NB4 (cell line): ENCODE data around the gene RFTN2.

Experiments used
- DNase-seq: peaks from one replicate; pipeline ENCODE4 v3.0.0; 2010; ENCODE audit warnings: low read depth
- H3K4me3 ChIP-seq: one replicate; pipeline ENCODE4 v1.5.1; 2011; ENCODE audit warnings: mild to moderate bottlenecking, low read depth, low read length, moderate library complexity
- MYC ChIP-seq: IDR thresholded peaks from 2 replicates; pipeline ENCODE4 v1.6.1; 2011; ENCODE audit warnings: low read depth, low read length
- POLR2A ChIP-seq: IDR thresholded peaks from 2 replicates; pipeline ENCODE4 v1.6.1; 2011; ENCODE audit warnings: mild to moderate bottlenecking; ENCODE audit not compliant: insufficient read length; ENCODE audit errors: extremely low read depth
- TF ChIP-seq, protein P1 (sequence below): IDR thresholded peaks from one replicate; pipeline ENCODE4 v1.5.1; 2012; ENCODE audit warnings: low read depth, low read length
- TF ChIP-seq, protein P2 (sequence below): IDR thresholded peaks from 2 replicates; pipeline ENCODE4 v1.6.1; 2011; ENCODE audit warnings: low read depth, low read length

The RFTN2 gene

GRCh38 chr2:197604117-197604860 lies 71.1 kb downstream of the RFTN2 start:
- H3K4me3 ChIP-seq = no peak overlapping the region
- TF ChIP-seq MYC = no peak
- TF ChIP-seq, protein P1, sequence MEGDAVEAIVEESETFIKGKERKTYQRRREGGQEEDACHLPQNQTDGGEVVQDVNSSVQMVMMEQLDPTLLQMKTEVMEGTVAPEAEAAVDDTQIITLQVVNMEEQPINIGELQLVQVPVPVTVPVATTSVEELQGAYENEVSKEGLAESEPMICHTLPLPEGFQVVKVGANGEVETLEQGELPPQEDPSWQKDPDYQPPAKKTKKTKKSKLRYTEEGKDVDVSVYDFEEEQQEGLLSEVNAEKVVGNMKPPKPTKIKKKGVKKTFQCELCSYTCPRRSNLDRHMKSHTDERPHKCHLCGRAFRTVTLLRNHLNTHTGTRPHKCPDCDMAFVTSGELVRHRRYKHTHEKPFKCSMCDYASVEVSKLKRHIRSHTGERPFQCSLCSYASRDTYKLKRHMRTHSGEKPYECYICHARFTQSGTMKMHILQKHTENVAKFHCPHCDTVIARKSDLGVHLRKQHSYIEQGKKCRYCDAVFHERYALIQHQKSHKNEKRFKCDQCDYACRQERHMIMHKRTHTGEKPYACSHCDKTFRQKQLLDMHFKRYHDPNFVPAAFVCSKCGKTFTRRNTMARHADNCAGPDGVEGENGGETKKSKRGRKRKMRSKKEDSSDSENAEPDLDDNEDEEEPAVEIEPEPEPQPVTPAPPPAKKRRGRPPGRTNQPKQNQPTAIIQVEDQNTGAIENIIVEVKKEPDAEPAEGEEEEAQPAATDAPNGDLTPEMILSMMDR = no peak
- DNase-seq = no peak

GRCh38 chr2:197601726-197602125 lies 73.7 kb downstream of the RFTN2 start:
- H3K4me3 ChIP-seq = no peak overlapping the region
- TF ChIP-seq MYC (no peak), POLR2A (no peak)
- TF ChIP-seq, protein P1 = no peak
- TF ChIP-seq, protein P2, sequence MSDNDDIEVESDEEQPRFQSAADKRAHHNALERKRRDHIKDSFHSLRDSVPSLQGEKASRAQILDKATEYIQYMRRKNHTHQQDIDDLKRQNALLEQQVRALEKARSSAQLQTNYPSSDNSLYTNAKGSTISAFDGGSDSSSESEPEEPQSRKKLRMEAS = no peak
- no peak for DNase-seq

DNA sequence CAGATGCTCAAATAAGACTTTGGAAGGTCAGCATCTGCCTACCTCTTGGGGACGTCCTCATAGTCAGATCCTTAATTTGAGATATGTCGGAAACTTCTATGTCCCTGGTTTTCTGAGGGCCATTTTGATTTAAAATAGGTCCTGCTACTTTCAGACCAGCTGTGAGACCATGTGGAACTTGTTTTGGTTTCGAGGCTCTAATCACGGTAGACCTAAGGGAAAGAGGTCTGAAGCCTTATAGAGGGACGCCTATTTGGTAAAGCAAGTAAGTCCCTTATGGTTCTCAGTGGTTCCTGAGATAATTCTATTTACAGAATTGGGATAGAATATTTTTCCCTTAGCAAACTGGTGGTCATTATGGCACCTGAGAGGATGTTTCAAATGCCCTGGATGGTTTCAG lies 75.1 kb downstream of the RFTN2 start:
- no peak overlapping the region for H3K4me3 ChIP-seq
- DNase-seq = no peak
- TF ChIP-seq, protein P2 = no peak
- TF ChIP-seq, protein P1 = no peak
- TF ChIP-seq POLR2A (no peak), MYC (no peak)

GRCh38 chr2:197599285-197599965 lies 76.0 kb downstream of the RFTN2 start:
- peak; percentile 84 for DNase-seq
- H3K4me3 ChIP-seq = peak overlapping the region; percentile 17
- TF ChIP-seq, protein P2 = peak; percentile 77
- TF ChIP-seq, protein P1 = peak; percentile 53
- TF ChIP-seq POLR2A (no peak), MYC (peak; percentile 47)

DNA sequence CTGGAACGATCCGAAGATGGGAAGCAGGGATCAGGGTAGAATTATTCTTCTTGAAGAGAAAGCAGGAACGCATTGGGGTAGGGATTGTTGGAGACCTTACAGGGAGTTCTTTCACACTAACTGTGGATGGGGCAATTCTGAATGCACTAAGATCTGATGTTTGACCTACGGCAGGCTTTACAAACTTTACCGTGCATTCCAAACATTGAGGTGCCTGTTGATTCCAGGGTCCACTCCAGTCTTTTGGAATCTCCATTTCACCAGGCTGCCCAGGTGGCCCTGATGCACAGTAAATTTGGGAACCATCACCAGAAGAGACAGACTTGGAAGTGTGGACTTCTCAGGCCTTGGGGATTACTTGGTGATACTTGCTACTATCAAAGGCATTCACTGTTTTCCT lies 76.9 kb downstream of the RFTN2 start:
- TF ChIP-seq POLR2A (no peak), MYC (no peak)
- TF ChIP-seq, protein P2 = no peak
- TF ChIP-seq, protein P1 = no peak
- H3K4me3 ChIP-seq = no peak overlapping the region
- DNase-seq = no peak
